Measurements from ENCODE around the gene GRB10. TPM values are rescaled to one million over a fixed set of nuclear protein-coding genes. Genes with fewer than 3 reads are reported as not detected.

GRB10 gene
- total RNA-seq, 1 donor from 2014 or later: 67.7 TPM

GRCh38 chr7:50669890-50670289, 112.8 kb downstream of the GRB10 start:
- H3K27me3 ChIP-seq (ENCODE audit: control insufficient read depth, insufficient read depth, low read length): no peaks in the 10 kb centered on the region
- no peak overlapping the region for H3K4me3 ChIP-seq (ENCODE audit: low read depth, low read length)
- FAIRE-seq: no peak
- H3K36me3 ChIP-seq (ENCODE audit: control insufficient read depth, insufficient read depth, low read length): peaks cover 16% of the 10 kb centered on the region
- DNase-seq (ENCODE audit: low read depth): no peak
- no peak for TF ChIP-seq CTCF (IDR thresholded peaks at IDR 0.05; ENCODE audit: insufficient read depth, low read length, severe bottlenecking)

DNA sequence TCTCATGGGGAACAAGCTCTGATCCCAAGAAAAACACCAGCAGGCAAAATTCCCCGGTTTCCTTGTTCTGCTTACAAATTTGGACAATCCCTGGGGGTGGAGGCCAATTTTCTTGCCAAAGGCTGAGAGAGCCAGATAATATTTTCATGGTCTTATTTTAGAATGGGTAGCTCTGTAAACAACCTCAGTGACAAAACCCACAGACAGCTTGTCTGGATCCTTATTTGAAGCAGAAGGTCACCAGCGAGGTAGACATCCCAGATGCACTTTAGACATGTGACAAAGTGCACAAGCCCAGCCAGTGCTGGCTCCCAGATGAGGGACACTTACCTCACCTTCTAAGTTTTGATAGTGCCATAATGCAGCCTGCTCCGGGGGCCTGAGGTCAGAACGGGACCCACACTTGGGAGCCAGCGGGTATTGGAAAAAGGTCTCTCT, 114.9 kb downstream of the GRB10 start:
- no peak for FAIRE-seq

DNA sequence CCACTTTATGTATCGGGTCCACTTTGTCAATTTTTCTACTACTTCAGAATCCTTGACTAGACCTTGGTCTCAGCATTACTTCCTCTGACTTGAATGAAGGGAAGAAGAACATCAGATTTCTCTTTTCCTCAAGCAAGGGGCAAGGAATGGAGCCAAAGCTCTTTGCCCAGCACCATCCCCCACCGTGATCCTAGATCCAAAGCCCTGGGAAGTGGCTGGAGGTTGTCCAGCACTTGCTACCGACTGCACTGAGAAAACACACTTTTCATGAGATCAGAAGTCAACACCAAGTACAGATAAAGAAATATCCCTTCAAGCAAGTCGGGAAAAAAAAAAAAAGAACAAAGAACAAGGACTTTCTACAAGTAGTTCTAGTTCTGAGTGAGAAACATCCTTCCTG, 115.4 kb downstream of the GRB10 start:
- DNase-seq (ENCODE audit: low read depth) (no peak), FAIRE-seq (no peak)
- Histone ChIP-seq H3K36me3 (ENCODE audit: control insufficient read depth, insufficient read depth, low read length) (peaks cover 11% of the 10 kb centered on the region), H3K27me3 (ENCODE audit: control insufficient read depth, insufficient read depth, low read length) (no peaks in the 10 kb centered on the region), H3K4me3 (ENCODE audit: low read depth, low read length) (no peak overlapping the region)
- TF ChIP-seq CTCF (IDR thresholded peaks at IDR 0.05; ENCODE audit: insufficient read depth, low read length, severe bottlenecking): no peak

More for the DNA sequence above, 114.9 kb downstream of the GRB10 start:
- H3K4me3 ChIP-seq (ENCODE audit: low read depth, low read length): no peak overlapping the region
- no peak for DNase-seq (ENCODE audit: low read depth)
- H3K27me3 ChIP-seq (ENCODE audit: control insufficient read depth, insufficient read depth, low read length): no peaks in the 10 kb centered on the region
- TF ChIP-seq CTCF (IDR thresholded peaks at IDR 0.05; ENCODE audit: insufficient read depth, low read length, severe bottlenecking): no peak
- peaks cover 11% of the 10 kb centered on the region for H3K36me3 ChIP-seq (ENCODE audit: control insufficient read depth, insufficient read depth, low read length)

DNA sequence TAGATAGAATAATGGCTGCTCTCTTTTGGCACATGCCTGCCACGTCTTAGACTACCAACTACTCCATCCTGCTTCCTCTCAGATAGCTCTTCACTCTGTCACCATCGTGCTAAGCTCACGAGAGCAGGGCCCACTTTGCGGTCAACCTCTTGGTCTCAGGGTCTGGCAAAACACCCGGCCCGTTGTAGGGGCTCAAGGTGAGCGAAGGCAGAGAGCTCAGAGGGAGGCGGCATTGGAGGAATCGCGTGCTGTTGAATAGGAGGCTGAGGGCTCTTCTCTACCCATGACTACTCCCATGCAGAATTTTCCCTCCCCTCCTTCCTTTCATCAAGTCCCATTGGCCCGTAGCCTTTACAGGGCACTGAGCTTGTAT, 116.6 kb downstream of the GRB10 start:
- FAIRE-seq: no peak
- Histone ChIP-seq H3K27me3 (ENCODE audit: control insufficient read depth, insufficient read depth, low read length) (no peaks in the 10 kb centered on the region), H3K4me3 (ENCODE audit: low read depth, low read length) (no peak overlapping the region), H3K36me3 (ENCODE audit: control insufficient read depth, insufficient read depth, low read length) (peaks cover 10% of the 10 kb centered on the region)
- no peak for DNase-seq (ENCODE audit: low read depth)
- TF ChIP-seq CTCF (IDR thresholded peaks at IDR 0.05; ENCODE audit: insufficient read depth, low read length, severe bottlenecking): no peak

DNA sequence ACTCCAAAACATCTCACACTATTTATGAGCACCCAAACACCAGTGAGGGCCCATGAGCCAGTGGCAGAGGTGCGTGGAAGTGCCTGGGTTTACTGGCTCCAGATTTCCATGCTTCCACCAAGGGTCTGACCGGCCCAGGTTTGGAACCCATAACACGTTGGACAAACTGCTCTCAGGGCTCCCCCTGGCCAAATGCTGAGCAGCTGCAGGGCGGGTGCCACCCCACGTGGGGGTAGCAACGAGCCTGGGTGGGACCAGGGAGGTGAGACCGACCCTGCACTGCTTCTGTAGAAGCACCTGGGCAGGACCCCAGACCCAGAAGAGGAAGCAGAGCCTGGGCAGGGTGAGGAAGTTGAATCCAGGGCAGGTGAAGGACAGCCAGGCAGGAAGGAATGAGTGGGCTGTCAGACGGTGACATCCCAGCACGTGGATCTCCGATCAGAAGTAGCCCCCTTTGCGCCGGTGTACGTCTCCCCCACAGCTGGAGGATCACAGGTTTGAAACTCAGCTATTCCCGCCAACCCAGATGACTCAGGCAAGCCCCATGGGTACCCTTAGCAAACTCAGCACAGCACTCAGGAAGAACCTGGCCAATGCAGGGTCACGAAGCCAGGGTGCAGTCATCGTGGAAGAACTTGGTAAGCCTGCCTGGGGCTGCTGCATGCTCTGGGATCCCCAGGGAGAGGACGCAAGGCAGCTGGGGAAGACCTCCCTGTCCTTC, 117.1 kb downstream of the GRB10 start:
- no peak overlapping the region for H3K4me3 ChIP-seq (ENCODE audit: low read depth, low read length)
- FAIRE-seq (no peak), DNase-seq (ENCODE audit: low read depth) (no peak)
- no peaks in the 10 kb centered on the region for H3K27me3 ChIP-seq (ENCODE audit: control insufficient read depth, insufficient read depth, low read length)
- H3K36me3 ChIP-seq (ENCODE audit: control insufficient read depth, insufficient read depth, low read length): peaks cover 11% of the 10 kb centered on the region
- no peak for TF ChIP-seq CTCF (IDR thresholded peaks at IDR 0.05; ENCODE audit: insufficient read depth, low read length, severe bottlenecking)

DNA sequence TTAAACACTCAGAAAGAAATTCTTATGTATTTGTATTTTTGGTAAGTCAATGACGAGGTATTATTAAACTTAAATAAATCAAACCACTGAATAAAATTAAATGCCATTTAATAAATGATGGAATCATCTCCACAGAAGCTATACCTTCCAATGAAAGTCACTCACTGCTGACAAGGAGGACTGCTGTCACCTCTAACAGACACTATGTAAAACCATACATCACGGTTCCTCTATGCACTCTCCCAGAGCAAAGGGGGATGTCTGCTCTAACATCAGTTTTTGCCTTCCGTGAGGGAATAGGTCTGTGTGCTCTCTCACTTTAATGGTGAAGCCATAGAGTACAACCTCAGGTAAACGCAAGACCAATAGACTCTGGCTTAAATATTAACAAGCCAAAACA, 117.8 kb downstream of the GRB10 start:
- Histone ChIP-seq H3K4me3 (ENCODE audit: low read depth, low read length) (no peak overlapping the region), H3K27me3 (ENCODE audit: control insufficient read depth, insufficient read depth, low read length) (no peaks in the 10 kb centered on the region)

More for the DNA sequence above, 117.8 kb downstream of the GRB10 start:
- no peak for DNase-seq (ENCODE audit: low read depth)
- no peak for FAIRE-seq
- no peak for TF ChIP-seq CTCF (IDR thresholded peaks at IDR 0.05; ENCODE audit: insufficient read depth, low read length, severe bottlenecking)
- H3K36me3 ChIP-seq (ENCODE audit: control insufficient read depth, insufficient read depth, low read length): peaks cover 11% of the 10 kb centered on the region

All from bronchial epithelial cell (primary cell).